GM21786 (cell line): ENCODE measurements around the gene UPK3A.
A peak's percentile ranks its signal among the peaks of the same experiment; 100 is the strongest.
"Not testable (repeated sequence)": the region's sequence is repeated elsewhere in the genome, so short reads cannot be mapped to it uniquely, and the experiment has no call there.

ENCODE experiments used
- ATAC-seq: cut with Tn5 transposase; IDR thresholded peaks from one replicate; pipeline ENCODE4 v1.9.1; 2021; ENCODE audit not compliant: unreplicated experiment

UPK3A gene

GRCh38 chr22:45254789-45255278 lies 29.9 kb upstream of the UPK3A start:
- peak; percentile 75 for ATAC-seq

GRCh38 chr22:45257941-45258340 lies 26.8 kb upstream of the UPK3A start:
- not testable (repeated sequence) for ATAC-seq

- ATAC-seq, result no peak
These were observed 24.9 kb upstream of the UPK3A start for GRCh38 chr22:45259754-45260394.

- not testable (repeated sequence) for ATAC-seq
These were observed 24.4 kb upstream of the UPK3A start for GRCh38 chr22:45260395-45260759.

- ATAC-seq, result no peak
These were observed 23.2 kb upstream of the UPK3A start for GRCh38 chr22:45261407-45262088.

GRCh38 chr22:45262195-45262930 lies 22.4 kb upstream of the UPK3A start:
- no peak for ATAC-seq

- ATAC-seq, result peak; percentile 40
These were observed 21.8 kb upstream of the UPK3A start for GRCh38 chr22:45262931-45263462.

- peak; percentile 76 for ATAC-seq
These were observed 21.1 kb upstream of the UPK3A start for GRCh38 chr22:45263463-45264269.

GRCh38 chr22:45265535-45265934 lies 19.2 kb upstream of the UPK3A start:
- no peak for ATAC-seq

- no peak for ATAC-seq
These were observed 16.4 kb upstream of the UPK3A start for GRCh38 chr22:45268167-45268957.

- no peak for ATAC-seq
These were observed 15.5 kb upstream of the UPK3A start for GRCh38 chr22:45268958-45269844.

GRCh38 chr22:45270095-45271020 lies 14.4 kb upstream of the UPK3A start:
- no peak for ATAC-seq

- no peak for ATAC-seq
These were observed 13.0 kb upstream of the UPK3A start for GRCh38 chr22:45271667-45272201.

- ATAC-seq, result no peak
These were observed 12.3 kb upstream of the UPK3A start for GRCh38 chr22:45272498-45272897.

GRCh38 chr22:45273452-45274075 lies 11.2 kb upstream of the UPK3A start:
- no peak for ATAC-seq

- no peak for ATAC-seq
These were observed 8.1 kb upstream of the UPK3A start for GRCh38 chr22:45276507-45277105.

GRCh38 chr22:45277720-45278119 lies 7.0 kb upstream of the UPK3A start:
- ATAC-seq, result not testable (repeated sequence)
